GM19240 (cell line): ENCODE measurements around the gene SERINC3.
"Not testable (repeated sequence)": the region's sequence is repeated elsewhere in the genome, so short reads cannot be mapped to it uniquely, and the experiment has no call there.

Experiments
- DNase-seq: peaks from one replicate; pipeline ENCODE4 v3.0.0; 2011; ENCODE audit warnings: low spot score; ENCODE audit not compliant: insufficient read length

The SERINC3 gene

DNA sequence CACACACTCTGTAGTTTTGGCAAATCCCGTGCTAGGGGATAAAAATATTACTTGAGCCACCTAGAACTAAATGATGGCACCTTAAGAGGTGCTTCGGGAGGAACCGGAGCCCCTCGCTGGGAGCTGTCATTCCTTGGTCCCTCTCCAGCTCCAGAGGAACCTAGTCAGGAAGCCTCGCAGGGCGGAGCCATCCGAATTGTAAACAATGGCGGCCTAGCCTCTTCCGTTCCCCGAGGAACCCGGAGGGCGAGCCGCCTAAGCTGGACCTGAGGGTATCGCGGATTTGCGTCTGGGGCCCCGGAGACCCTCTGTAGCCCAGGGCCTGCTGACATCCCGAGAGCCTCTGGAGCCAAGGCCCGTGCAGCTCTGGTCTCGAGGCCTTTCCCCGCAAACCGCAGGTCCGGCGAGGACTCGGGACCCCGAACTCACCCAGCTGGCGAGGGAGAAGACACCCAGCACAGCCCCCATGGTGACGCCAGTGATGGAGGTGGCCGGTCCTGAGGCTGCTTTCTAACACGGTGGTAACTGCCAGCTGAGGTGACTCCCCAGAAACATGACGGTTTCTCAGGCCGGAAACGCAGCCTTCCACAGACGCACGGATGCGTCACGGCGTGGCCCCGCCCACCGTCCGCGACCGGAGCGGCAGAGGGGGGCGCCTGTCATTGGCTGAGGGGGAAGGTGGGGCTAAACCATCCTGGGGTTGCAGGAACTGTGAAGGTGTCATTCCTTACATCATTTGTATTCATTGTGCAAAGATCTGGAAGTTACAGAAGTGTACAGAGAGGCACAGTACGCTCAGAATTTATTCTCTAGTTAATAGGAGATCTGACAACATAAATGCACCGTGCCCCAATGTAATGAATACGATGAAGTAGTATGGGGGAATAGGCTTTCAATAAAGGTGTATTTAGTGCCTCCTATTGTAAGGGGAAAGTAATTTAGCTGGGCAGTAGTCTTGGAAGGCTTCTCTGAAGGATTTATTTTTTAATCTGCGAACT is at the start of gene SERINC3:
Gene SERINC3 (minus strand): TSS at position 587 of the 998 bp plus-strand sequence. CDS start 119 bp downstream, at position 468.
- DNase-seq = peak; percentile 96

DNA sequence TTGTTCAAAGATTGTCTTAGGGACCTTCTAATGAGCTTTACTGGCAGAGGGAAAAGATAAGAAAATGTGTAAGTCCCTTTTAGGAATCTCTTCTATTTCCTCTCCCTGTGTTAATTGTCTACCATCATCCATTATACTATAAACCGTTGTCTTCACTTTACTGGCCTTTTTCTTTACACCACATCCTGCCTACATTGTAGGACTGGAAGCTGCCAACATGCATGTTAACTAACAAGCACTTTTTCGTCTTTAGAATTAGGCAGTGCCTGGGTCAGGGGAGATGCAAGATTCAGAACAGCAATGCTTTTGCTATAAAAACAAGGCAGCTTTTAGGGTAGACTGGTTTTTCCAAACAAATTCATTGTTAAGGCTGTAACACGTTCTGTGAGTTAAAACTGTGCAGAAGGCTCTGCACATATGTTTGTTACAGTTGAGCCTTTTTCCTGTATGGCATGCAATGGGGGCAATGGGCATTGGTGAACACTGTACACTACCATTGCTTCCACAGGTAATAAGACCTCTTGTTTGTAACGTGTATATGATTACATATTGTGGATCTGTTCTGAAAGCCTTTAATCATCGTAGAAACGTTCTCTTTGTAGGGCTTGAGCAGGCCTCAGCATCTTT is 49.6 kb upstream of the SERINC3 start:
- no peak for DNase-seq

- DNase-seq = no peak
These were observed 48.5 kb upstream of the SERINC3 start for GRCh38 chr20:44570367-44570766.

DNA sequence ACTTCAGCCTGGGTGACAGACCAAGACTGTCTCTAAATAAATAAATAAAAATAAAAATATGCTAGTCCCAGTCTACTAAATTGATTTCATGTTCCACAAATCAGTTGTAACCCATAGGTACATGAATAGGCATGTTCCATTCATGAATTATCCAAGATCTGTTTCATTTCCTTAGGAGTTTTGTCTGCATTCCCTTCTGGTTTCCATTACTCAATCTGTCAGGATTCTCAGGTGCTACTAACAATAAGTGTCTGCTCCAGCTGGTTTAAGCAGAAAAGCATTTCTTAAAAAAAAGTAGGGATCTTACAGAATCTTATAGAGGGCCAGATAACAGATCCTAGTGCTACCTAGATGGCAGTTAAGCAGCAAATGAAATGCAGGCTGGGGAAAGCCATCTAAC is 44.9 kb upstream of the SERINC3 start:
- DNase-seq = no peak

- DNase-seq = no peak
These were observed 44.1 kb upstream of the SERINC3 start for GRCh38 chr20:44566018-44566417.

DNA sequence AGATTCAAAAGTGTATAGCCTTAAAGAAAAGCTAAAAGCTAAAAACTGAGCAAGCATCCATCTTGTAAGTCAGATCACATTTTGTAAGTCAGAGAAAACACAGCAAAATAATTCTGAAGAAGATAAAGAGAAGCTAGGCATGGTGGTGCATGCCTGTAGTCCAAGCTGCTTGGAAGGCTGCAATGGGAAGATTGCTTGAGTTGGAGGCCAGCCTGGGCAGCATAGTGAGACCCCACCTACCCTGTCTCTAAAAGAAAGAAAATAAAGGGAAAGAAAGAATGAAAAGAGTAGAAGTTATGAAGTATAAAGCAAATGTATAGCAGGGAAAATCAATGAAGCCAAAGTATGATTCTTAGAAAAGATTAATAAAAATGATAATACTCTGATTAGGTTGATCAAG is 40.0 kb upstream of the SERINC3 start:
- DNase-seq = no peak

DNA sequence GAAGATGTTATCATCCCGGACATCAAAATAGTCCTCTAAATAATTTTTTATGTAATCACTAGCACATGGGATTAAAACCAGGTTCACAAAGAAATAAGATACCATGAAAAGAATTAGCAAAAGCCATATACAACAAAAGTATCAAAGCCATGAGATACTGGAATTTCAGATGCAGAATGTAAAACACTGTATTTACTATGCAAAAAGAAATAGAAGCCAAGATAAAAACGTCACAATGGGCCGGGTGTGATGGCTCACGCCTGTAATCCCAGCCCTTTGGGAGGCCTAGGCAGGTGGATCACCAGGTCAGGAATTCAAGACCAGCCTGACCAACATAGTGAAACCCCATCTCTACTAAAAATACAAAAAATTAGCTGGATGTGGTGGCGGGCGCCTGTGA is 38.9 kb upstream of the SERINC3 start:
- not testable (repeated sequence) for DNase-seq

GRCh38 chr20:44560229-44560628 is 38.4 kb upstream of the SERINC3 start:
- no peak for DNase-seq

GRCh38 chr20:44559302-44559701 is 37.4 kb upstream of the SERINC3 start:
- DNase-seq = no peak

DNA sequence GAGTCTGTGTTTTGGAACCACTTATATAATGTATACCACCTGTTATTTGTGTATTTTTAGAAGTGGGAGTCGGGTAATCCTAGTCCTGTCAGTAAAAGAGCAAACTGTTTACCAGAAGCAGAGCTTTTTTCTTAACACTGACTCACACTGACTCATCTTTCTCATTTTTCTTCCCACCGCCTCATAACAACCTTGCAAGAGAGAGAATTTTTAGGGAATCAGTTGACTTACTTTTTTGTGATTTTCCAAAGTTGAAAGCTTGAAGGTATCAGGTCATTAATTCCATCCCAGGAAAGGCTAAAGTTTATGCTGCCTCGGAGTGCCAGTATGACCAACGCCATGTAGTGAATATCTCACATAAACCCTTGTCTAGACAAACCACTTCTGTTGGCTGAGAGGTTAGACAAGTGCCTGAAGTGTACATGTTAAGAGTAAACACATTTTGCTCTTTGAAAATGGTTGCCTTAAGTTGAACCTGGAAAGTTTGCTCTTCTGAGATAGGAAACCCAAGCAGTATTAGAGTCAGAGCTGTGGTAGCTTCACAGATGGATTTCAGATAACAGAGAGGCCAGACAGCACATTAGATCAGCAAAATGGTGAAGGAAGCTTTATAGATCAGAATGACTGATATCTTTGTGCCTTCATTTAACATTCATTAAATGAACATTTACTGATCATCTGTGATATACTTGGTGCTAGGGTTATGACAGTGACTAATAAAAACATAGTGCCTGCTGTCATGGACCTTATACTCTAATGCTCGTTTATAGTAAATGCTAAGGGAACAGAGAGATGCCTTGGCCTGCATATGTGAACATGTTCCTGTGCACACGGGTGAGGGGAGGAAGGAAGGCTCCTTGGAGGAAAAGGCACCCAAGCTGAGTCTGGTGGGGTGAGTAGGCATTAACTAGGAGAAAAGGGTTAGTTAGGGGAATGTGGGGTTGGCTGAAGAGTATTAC is 31.4 kb upstream of the SERINC3 start:
- no peak for DNase-seq

GRCh38 chr20:44552568-44552949 is 30.7 kb upstream of the SERINC3 start:
- no peak for DNase-seq

DNA sequence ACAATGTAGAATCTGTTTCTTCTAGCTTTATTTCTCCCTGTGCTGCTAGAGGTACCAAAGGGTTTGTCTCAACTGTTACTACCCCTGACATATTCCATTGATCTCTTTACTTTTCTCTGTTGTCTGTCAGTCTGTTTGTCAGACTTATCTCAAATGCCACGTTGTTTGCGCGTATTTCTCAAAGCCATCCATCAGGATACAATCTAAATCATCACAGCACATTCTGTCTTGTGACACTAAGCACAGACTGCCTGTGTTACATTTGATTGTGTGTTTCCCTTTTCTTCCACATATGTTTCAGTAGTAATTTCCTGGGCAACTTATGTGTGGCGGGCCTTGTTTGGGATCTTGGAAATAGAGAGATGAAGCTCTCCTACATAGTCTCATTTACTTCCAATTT is 30.2 kb upstream of the SERINC3 start:
- DNase-seq = no peak

DNA sequence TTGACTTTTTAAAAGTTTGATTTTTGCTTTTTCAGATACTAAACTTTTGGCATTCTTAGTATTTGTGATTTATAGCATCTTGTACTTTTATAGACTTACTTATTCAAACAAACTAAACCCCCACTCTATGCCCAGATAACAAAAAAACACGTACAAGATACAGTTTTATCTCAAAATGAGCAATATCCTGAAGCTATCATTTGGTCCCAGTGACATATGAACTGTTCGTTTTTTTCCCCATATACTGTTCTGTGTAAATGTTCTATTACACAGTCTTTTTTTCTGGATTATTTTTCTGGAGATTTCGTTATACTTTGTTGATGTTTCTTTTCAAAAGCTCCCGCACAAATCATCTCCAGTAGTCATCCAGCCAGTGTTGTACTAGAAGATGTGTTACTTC is 27.3 kb upstream of the SERINC3 start:
- no peak for DNase-seq

DNA sequence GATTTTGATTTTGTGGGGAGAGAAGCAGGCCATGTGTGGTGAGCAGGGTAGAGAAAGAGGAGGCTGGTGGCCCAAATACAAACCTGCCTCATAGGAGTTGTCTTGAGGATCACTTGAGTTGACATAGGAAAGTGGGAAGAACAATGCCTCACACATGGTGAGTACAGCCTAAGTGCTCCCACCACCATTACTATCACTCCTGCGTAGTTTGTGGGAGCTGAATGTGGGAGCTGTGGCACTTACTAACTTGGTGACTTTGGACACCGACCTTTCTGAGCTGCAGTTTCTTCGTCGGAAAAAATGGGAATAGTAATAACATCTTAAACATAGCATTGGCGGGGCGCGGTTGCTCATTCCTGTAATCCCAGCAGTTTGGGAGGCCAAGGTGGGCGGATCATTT is 25.5 kb upstream of the SERINC3 start:
- DNase-seq = no peak

GRCh38 chr20:44544263-44544662 is 22.4 kb upstream of the SERINC3 start:
- DNase-seq = no peak

GRCh38 chr20:44543358-44543757 is 21.5 kb upstream of the SERINC3 start:
- no peak for DNase-seq

- DNase-seq = no peak
These were observed 21.0 kb upstream of the SERINC3 start for GRCh38 chr20:44542890-44543289.

- no peak for DNase-seq
These were observed 20.1 kb upstream of the SERINC3 start for GRCh38 chr20:44541992-44542391.

GRCh38 chr20:44540834-44541233 is 19.0 kb upstream of the SERINC3 start:
- DNase-seq = no peak

DNA sequence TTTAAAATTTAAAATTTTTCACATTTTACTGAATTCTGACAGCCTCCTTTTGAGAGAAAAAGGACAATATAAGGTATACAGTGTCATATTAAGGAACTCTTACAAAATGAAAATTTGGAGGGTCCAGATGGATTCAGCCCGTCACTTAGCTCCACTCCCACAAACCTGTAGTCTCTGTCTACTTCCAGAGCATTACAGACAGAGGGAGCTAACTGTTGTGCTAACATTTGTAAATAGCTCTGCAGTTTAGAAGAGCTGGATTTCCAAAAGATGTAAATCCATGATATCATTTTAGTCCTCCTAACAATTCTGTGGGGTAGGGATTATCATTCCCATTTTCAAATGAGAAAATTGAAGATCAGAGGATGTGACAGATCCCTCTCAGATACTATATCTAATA is 16.1 kb upstream of the SERINC3 start:
- DNase-seq = no peak

GRCh38 chr20:44536175-44536574 is 14.3 kb upstream of the SERINC3 start:
- DNase-seq = no peak

GRCh38 chr20:44533928-44534327 is 12.1 kb upstream of the SERINC3 start:
- no peak for DNase-seq
